Fibroblast of skin of abdomen (primary cell): ENCODE data around the gene SUGCT.
"Not testable (repeated sequence)": the region's sequence is repeated elsewhere in the genome, so short reads cannot be mapped to it uniquely, and the experiment has no call there.

Experiments
- DNase-seq: peaks from one replicate; pipeline ENCODE4 v3.0.0-alpha.2; 2013

SUGCT gene

DNA sequence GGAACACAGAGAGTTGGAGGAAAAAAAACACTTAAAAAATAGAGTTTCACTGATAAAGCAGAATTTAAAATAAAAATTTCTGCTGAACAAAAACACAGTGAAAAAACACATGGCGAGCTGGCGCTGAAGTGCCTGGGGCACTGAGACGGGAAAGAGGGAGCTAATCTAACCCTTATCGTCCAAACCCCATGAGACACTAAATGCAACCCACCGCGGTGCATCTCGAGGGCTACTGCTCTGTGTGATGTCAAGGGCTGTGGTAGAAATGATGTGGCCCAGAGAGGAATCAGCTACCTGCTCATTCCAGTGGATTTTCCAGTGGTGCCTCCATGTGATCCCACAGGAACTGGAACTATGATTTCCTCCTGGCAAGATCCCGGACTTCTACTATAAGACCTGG is 499.3 kb downstream of the SUGCT start:
- DNase-seq = no peak

DNA sequence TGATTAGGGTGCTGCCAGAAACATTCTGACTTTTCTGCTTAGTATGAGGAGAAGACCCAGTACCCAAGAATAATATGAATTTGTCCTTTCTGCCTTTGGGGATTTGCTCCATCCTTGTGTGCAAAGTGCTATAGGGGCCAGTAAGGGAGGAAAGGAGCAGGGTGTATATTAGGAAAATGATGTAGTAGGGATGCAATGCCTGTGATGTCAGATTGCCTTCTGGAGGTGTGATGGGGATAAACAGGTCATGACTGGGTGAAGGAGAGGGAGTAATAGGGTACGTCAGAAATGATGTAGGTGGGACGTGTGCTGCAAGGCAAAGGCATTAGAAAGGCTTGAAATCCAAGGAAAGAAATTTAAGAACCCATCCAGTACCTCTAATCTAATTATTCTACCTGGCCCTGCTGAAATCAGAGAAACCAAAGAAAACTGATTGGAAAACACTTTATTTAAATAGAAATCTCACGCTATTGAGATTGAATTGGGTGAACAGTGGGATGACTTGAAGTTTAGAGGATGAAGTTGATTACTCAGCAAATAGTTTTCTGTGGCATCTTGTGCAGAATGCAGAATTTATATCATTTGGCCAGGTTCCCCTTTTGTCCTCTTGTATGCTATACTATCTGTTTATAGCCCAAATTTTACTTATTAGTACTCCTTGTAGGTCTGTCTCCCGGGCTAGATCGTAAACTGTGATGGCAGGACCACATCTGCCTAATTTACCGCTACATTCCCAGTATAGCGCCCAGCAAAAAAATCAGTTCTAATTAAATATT is 503.9 kb downstream of the SUGCT start:
- DNase-seq = no peak

DNA sequence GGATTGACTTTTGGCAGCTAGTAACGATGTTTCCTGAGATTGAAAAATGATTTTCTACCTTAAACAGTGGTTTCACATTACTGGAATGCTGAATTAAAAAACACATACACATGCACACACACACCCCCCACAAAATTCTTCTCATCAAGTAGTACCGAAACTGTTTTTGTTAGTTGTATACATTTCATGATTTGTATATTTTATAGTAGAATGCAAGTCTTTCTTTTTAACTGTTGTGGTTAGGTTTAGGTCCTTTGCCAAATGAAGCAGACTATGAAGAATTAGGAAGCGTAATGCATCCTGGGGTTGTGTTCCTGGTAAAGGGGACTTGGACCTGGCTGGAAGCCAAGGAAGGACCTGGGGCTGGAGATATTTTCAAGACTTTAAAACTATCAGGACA is 505.8 kb downstream of the SUGCT start:
- no peak for DNase-seq

DNA sequence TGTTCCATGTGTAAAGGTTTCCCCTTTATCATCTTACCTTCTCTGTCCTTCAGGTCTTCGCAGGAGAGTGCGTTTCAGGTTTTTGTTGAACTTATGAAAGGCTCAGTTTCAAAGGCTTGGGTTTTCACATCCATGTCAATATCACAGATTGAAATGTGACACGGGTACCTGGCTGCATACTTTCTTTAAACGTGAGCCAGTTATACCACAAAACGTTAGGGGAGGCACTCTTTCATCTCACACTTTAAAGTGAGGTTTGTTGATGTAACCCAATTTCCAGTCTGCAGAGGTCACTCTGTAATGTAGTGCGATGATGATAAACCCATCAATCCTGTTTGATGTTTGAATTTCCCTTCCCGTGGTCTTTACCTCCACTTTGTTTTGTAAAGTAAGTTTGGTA is 506.9 kb downstream of the SUGCT start:
- no peak for DNase-seq

DNA sequence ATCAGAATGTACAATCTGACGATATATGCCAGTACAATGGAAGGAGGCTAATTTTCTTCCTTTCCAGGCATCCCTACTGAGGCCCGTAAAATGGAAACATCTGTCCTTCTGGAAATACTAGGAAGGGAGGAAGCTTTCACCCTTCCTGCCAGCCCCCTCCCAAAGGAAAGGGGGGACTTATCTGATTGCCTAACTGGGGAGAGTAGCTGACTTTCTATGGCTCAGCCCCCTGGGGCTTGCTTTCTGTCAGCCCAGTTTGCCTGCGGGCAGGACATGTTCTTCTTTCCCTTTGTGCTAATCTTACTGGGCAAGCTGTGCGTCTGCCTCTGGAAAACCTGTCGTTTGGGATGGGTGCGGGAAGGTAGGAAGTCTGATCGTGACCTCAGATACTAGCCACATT is 508.9 kb downstream of the SUGCT start:
- no peak for DNase-seq

DNA sequence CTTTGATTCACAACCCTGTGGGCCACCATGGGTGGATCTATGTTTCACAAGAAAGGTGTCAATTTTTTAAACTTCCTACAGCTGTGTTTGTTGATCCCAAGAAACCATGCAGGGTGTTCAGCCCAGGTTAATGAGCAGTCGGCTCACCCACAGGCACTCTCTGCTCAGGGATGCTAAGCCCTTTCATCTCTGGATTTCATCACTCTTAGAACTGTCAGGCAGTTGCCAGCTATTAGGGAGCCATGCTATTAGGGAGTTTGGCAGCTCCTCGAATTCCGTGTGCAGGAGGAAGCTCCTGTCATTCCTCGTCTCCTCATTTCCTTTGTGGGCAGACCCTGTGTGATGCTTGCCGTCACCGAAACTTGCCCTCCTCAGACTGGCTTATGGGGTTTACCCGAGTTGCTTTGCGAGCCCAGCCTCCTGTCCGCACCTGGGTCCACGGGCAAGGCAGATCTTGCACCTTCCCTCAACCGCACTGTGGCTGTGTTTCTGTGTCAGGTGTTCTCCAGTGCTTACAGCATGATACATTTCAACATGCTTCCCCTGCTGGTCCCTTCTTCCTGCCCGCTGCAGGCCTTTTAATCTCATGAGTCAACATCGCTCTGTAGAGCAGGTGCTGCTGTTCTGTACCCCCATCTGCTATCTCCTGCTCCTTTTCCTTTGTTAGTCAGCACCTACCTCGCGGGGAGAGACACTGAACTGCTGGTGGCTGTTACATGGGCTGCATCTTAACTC is 509.8 kb downstream of the SUGCT start:
- DNase-seq = no peak

DNA sequence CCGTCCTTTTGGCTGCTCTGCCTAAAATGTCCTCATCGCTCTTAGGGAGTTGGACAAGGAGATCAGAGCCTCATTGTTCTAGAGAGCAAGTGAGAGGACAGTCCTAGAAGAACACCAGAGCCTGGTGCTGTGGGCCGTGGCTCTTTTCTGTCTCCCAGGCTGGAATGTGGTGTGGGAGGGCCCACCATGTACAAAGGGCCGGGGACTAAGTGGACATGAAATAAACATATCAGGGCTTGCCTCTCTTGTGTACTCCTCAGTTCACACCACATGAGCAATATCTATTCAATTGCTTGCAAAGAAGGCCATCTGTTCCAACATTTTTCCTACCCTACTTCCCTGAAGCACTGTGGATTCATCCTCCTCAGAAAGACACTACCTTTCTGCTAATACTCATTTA is 510.4 kb downstream of the SUGCT start:
- no peak for DNase-seq

DNA sequence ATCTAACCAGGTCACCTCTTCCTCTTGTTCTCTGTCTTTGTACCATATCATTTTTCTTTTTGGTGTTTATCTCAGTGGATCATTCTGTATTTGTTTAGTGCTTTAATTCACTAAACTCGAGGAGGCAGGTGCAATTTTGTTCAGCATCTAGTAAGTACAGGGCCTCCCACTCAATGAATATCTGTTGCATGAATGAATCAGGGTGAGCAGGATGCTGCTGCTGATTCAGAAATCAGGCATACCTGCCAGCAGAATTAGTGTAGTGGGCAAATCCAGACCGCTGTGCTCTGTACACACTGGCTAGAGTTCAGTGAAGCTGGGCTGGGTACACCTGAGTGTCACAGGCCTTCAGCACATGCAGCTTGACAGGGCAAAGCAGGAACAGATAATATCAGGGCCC is 511.9 kb downstream of the SUGCT start:
- DNase-seq = no peak

DNA sequence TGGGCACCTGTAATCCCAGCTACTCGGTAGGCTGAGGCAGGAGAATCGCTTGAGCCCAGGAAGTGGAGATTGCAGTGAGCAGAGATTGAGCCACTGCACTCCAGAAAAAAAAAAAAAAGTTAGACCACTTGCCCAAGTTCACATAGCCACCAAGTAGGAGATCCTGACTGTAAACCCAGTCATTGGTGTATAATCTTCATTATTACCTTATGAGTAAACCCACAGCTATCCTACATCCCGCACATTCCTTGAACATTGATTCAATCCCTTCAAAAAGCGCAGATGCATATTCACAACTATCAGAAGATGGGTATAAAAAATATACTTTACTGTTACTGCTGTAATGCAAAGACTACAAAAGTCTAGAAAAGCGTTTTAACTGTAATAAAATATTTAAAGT is 512.9 kb downstream of the SUGCT start:
- DNase-seq = peak; percentile 71

DNA sequence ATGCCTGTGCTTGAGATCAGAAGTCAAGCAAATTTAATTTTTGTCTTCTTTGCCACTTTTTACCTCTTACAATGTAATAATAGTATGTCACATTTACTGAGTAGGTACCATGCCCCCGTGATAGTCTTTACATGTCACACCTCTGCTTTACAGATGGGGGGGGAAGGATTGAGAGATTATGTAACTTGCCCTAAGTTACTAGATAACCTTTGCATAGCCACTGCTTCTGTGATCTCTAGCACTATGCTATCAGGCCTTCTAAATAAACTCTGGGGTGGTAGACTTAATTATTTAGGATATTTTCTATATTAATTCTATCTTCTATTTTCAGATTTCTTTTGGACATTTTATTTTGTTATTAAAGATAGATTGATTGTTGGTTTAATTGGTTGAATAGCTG is 514.4 kb downstream of the SUGCT start:
- no peak for DNase-seq

DNA sequence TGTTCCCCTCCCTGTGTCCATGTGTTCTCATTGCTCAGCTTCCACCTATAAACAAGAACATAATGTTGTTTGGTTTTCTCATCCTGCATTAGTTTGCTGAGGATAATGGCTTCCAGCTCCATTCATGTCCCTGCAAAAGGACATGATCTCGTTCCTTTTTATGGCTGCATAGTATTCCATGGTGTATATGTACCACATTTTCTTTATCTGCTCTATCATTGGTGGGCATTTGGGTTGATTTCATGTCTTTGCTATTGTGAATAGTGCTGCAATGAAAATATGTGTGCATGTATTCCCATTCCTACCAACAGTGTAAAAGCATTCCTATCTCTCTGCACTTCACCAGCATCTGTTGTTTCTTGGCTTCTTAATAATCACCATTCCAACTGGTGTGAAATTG is 516.1 kb downstream of the SUGCT start:
- not testable (repeated sequence) for DNase-seq

DNA sequence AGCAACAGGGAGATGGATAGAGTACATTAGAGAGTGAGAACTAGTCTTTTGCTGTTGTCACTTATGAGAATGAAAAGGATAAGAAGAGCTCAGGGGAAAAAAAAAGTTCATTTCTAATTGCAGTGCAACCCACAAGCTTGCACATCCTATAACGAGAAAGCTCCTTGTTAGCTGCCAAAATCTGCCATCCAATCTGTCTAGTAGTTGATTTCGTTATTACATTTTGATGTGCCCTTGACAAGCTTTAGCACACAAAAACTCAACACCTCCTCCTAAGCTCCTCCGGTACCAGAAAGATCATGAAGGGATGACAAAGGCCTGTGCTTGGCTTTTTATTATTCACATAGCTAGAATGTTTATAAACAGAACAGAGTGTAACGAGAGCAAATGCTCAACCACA is 519.4 kb downstream of the SUGCT start:
- no peak for DNase-seq

DNA sequence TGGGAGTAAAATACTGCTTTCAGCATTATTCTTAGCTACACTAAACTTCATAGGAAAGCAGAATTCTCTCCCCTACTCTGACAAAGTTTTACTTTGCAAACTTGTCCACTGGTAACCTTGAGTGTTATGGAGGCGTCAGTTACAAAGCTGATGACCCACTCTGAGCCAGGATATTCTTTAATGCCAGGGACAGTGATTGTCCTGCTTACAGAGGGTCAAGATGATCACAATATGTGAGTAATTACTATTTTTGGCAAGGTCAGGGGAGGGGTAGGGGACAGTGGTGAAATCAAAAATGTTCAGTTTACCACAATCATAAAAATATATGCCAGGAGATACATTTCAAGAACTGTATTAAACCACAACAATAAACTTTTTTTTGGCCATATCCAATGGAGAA is 520.6 kb downstream of the SUGCT start:
- no peak for DNase-seq

DNA sequence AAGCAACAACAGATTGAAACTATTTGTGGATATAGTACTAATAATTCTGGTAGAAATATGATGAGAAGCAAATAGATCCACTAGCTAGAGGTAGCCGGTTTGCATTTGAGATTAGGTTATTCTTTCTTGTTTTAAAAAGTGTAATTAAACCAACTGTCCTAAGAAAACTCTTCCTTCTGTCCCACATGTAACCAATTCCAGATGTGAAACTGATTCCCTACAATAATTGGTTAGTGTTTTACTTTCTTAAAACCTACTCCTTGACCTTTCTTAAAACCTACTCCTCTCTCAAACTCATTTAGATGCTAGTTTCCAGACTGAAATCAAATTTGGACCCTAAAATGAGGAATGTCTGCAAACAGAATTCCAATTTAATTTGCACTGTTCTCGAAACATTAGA is 521.5 kb downstream of the SUGCT start:
- no peak for DNase-seq

DNA sequence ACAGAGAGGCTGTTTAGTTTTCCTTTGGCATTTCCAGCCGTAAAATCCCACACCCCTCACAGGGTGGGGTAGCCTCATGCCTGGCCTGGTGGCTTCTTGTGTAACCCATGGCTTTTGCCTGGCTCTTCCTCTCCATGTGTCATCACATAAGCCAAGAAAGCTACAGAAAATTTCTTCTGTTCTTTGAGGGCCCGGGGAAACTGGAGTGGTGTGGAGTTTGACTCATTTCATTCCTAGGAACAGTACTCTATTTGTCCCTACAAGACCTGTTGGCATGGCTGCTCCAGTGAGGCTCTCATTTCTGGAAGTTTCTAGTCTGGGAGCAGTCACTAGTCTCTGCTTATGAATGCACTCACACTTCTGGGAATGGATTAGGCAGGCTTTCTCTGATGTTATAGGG is 523.9 kb downstream of the SUGCT start:
- DNase-seq = peak; percentile 33

DNA sequence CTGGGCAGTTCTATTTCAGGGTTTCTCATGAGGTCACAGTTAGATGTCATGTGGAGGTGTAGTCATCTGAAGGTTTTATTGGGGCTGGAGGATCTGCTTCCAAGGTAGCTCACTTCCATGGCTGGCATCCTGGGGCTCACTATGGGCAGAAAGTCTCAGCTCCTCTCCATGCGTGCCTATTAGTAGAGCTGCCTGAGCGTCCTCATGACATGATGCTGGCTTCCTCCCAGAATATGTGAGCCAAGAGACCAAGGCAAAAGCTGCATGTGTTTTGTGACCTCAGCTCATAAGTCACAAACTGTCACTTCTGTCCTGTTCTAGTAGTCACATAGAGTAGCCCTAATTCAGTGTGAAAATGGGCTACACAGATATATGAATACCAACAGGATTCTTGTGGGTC is 524.4 kb downstream of the SUGCT start:
- no peak for DNase-seq

DNA sequence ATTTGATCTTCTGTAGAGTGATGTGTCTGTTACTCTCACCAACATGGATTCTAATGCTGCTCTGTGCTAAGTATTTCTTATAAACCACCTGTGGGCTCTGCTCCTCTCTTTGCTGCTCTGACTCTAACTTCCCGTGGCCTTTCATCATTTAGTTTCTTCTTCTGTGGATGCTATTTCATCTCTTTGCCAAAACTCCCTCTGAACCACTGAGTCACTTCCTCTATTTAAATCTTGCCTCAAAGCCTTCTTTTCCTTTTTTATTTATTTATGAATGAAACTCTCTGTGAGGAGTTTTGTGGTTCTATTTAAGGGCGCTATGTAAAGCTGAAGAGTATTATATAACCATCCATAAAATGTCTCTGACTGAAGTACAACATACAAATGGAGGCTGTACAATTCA is 538.5 kb downstream of the SUGCT start:
- DNase-seq = peak; percentile 87

DNA sequence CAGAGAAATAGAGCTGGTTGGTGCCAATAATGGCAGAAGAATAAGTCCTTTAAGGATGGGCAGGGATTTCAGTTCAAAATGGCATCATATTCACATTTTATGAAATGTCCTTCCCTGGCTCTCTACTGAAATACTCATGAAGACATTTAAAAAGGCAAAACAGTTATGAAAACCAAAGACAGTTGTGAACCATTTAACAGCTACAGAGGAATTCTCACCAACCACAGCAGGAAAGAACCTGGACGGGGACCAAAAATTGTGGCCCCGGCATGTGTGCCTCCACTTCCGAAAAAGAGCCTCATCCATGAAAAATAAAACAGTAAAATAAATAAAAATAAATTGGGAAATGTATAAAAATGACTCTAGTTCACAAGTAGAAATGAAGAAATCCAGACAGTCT is 539.5 kb downstream of the SUGCT start:
- peak; percentile 51 for DNase-seq

DNA sequence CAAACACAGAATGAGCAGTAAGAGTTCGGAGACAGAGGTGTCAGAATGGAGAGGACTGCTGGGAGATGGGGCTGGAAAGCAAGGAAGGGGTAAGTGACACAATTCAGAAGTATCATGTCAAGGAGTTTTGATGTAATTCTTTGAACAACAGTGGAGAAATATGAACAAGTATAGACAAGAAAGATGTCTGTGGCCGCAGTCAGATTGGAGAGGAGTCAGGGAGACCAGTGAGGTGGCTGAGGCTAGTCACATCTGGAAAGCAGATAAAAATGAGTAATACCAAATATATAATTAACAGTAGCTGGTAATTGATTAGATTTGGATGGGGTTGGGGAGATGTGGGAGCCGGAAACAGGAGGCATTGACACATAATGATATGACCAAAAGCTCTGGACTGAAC is 540.9 kb downstream of the SUGCT start:
- peak; percentile 4 for DNase-seq

DNA sequence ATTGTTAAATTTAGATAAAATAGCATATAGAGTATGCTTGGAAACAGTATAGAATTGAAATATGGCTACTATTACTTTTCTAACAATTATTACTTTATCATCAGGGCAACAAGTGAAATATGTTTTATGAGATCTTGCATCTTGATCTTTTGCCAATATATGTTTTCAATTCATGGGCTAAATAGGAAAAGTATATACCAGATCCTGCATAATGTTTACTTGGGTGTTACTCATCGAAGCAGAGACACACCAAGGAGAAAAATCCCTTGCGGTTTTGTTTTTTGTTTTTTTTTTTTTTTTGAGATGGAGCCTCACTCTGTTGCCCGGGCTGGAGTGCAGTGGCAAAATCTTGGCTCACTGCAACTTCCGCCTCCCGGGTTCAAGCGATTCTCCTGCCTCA is 541.4 kb downstream of the SUGCT start:
- peak; percentile 24 for DNase-seq

DNA sequence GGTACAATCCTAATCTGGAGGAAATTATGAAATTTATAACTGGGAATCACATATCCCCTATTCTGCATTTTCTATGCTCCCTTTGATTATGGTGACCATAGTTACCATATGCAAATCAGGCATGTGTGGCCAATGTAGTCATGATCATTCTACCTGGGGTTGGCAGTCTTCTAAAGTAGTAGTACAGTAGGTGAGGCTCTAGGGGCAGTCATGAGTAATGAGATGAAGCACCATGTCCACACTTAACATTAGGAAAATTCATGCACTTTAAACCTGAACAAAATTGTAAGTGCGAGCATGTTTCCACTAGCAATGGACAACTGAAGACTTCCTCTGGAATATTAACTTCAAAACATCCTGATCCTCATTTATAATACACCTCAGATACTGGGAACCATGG is 545.9 kb downstream of the SUGCT start:
- no peak for DNase-seq

DNA sequence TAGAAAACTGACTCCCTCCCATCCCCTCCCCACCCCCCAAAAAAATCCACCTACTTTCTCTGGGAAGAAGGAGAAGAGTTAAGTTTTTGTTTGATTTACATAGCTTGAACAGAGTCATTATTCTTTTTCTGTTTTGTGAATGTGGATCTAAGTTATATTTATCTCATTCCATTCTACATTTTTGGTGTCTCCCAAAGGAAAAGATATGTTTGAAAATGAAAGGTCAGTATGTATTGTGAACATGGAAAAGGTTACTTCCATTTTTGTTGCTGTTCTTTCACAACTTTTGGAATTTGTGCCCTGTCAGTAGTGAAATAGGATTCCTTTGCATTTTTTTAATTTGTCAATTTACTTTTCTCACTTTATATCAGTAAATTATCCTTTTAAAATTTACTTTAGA is 547.9 kb downstream of the SUGCT start:
- DNase-seq = no peak

DNA sequence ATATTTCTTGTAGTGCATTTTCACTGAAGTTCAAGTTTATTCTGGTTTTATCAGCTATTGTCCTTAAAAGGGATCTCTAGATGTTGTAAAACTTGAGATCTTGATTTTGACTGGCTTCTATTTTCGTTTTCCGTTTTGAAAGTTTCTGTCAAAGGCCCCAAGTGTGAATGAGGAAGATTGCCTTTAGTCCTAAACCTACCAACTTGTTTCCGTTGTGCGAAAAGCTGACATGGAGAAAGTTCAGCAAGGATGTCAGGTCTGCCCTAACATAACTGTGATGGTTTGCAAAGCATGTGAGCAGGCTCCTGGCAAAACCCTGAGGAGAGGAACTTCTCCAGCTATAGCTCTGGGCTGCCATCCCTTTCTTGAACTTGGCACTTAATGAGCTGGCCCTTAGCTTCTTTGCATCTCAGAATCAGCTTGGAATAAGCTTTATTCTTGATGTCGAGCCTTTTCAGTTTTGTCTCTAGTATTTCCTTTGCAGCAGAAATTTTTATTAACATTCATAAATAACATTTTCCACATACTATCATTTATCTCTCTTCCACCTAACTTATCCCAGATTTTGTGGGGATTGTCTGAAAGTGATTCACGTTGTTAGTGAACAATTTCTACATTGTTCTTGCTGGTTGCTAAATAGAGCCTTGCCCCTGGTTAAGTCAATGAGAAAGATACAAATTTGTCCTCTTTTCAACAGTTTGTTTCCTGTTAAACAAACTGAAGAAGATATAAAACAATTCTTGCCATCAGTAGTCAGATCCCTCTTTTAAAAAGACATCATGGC is 559.4 kb downstream of the SUGCT start:
- peak; percentile 8 for DNase-seq

DNA sequence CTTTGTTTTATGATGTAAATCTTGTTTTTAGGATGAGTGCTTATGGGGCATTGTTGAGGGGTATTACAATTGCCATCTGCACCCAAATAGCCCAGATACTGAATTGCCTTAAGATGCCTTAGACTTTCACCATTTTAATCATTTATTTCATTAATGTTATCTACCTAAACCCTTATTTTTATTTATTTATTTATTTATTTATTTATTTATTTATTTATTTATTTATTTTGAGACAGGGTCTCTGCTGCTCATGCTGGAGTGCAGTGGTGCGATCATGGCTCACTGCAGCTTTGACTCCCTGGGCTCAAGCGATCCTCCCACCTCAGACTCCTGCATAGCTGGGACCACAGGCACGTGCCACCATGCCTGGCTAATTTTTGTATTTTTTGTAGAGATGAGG is 560.2 kb downstream of the SUGCT start:
- no peak for DNase-seq
